T-cell (primary cell): ENCODE measurements around the gene LYPD4. TPM values are rescaled to one million over a fixed set of nuclear protein-coding genes. Genes with fewer than 3 reads are reported as not detected.
A peak's percentile ranks its signal among the peaks of the same experiment; 100 is the strongest.

Source experiments
- ATAC-seq, 4 experiments: fragments of 200-7000 bp in 3 of 4; fragments of 150-1000 bp in 1 of 4; cut with Tn5 transposase; replicated peaks in 1 of 4; 1 replicate in 3 of 4; 2 replicates in 1 of 4; pipeline ENCODE4 v1.10.0; 2021; ENCODE audit warnings: moderate library complexity in 3 of 4, mild to moderate bottlenecking in 2 of 4, moderate number of reproducible peaks in 1 of 4
- CTCF ChIA-PET, 2 donors: fragments of 300-600 bp; sonication (Branson Sonifier 250); formaldehyde crosslinking; loops; one replicate each; lab custom pipeline; 2022; ENCODE audit warnings: antibody characterized with exemption in 2 of 2; lab: Charles Lee
- POLR2A ChIA-PET, 2 donors: fragments of 300-600 bp; sonication (Branson Sonifier 250); formaldehyde crosslinking; loops; one replicate each; lab custom pipeline; 2022; ENCODE audit warnings: antibody characterized with exemption in 2 of 2; lab: Charles Lee
- DNase-seq, 35 experiments: peaks; one replicate each; pipeline versions ENCODE4 v3.0.0 to v3.0.0-alpha.2; 2013 to 2023
- H3K27ac ChIP-seq: one replicate; pipeline ENCODE4 v1.5.1; 2013; ENCODE audit warnings: low read length
- H3K27me3 ChIP-seq, 2 experiments: replicated peaks in 1 of 2; 1 replicate in 1 of 2; 2 replicates in 1 of 2; pipeline versions ENCODE4 v1.6.1 to v1.7.0; 2013; ENCODE audit warnings: low read length in 1 of 2, mixed read lengths in 1 of 2; ENCODE audit not compliant: control insufficient read depth in 2 of 2, insufficient read depth in 2 of 2; ENCODE audit errors: extremely low read depth in 1 of 2
- H3K36me3 ChIP-seq, 2 donors: 1 replicate in 1 of 2; 2 replicates in 1 of 2; pipeline versions ENCODE4 v1.6.1 to v1.7.0; 2013; ENCODE audit warnings: low read length in 1 of 2; ENCODE audit not compliant: control insufficient read depth in 2 of 2, insufficient read depth in 1 of 2; ENCODE audit errors: extremely low read depth in 1 of 2
- H3K4me1 ChIP-seq, 2 experiments: 1 replicate in 1 of 2; 2 replicates in 1 of 2; pipeline versions ENCODE4 v1.6.1 to v1.7.0; 2013; ENCODE audit warnings: low read length in 2 of 2, mixed read lengths in 1 of 2; ENCODE audit not compliant: insufficient read depth in 2 of 2, control insufficient read depth in 1 of 2; ENCODE audit errors: extremely low read depth in 1 of 2
- H3K4me3 ChIP-seq, 2 donors: 1 replicate in 1 of 2; 2 replicates in 1 of 2; pipeline versions ENCODE4 v1.5.1 to v1.7.0; 2013; ENCODE audit warnings: mild to moderate bottlenecking in 2 of 2, low read length in 1 of 2, moderate library complexity in 1 of 2; ENCODE audit not compliant: control insufficient read depth in 1 of 2; ENCODE audit errors: extremely low read depth in 1 of 2
- H3K9me3 ChIP-seq: 2 replicates; pipeline ENCODE4 v1.7.0; 2013
- H3K27ac Mint-ChIP-seq, 2 donors: one replicate each; pipeline ENCODE4 v1.8.0; 2020 to 2021; ENCODE audit warnings: mild to moderate bottlenecking in 2 of 2, mixed read lengths in 2 of 2
- H3K27me3 Mint-ChIP-seq, 2 donors: one replicate each; pipeline ENCODE4 v1.8.0; 2021 to 2022; ENCODE audit warnings: mixed read lengths in 2 of 2
- H3K36me3 Mint-ChIP-seq: one replicate; pipeline ENCODE4 v1.8.0; 2021; ENCODE audit warnings: mixed read lengths
- H3K4me1 Mint-ChIP-seq, 3 donors: one replicate each; pipeline ENCODE4 v1.8.0; 2020 to 2022; ENCODE audit warnings: mixed read lengths in 3 of 3, mild to moderate bottlenecking in 1 of 3
- H3K4me3 Mint-ChIP-seq, 3 donors: one replicate each; pipeline ENCODE4 v1.8.0; 2020 to 2022; ENCODE audit warnings: mild to moderate bottlenecking in 3 of 3, mixed read lengths in 3 of 3, moderate library complexity in 3 of 3
- H3K9me3 Mint-ChIP-seq, 3 donors: one replicate each; pipeline ENCODE4 v1.8.0; 2020 to 2022; ENCODE audit warnings: mixed read lengths in 3 of 3
- WGBS: methylation state at CpG from one replicate; pipeline ENCODE4 v1.1.5; 2013; ENCODE audit warnings: missing lambda C conversion rate; ENCODE audit not compliant: insufficient coverage; 5-methylcytosine and 5-hydroxymethylcytosine counted together
- total RNA-seq, 35 experiments: library from RNA in 6 of 35; stranded (reverse) in 6 of 35; fragments of 120-200 nt in 1 of 35; gene quantifications; one replicate each; pipeline versions ENCODE4 v1.2.1 to v1.2.4 and lab custom pipeline; 2013 to 2026

Gene LYPD4
- total RNA-seq, 5 donors from 2014 or later (not counting 1 experiment from before 2014, with no cell fraction given), result not detected

GRCh38 chr19:41859618-41860418 is 15.3 kb upstream of the LYPD4 start, which contains the start of gene RPS19:
Gene RPS19, plus strand, starts transcription at chr19:41860255. Its CDS starts 520 bp downstream, at chr19:41860775.
- Mint-ChIP-seq H3K4me3 (peak within 1 kb of the TSS; percentile 80 to 95 (median 93)), H3K9me3 (no peaks in the 10 kb centered on the region), H3K36me3 (peaks cover 36% of the 10 kb centered on the region), H3K27me3 (no peaks in the 10 kb centered on the region), H3K27ac (peak within 1 kb of the TSS; percentile 96 to 99), H3K4me1 (peaks cover 41 to 48% (median 45%) of the 10 kb centered on the region in 3 donors)
- no peaks in the 10 kb centered on the region for H3K27me3 ChIP-seq
- 0% methylated on average over 73 of the region's 76 CpGs for WGBS
- POLR2A ChIA-PET, result interaction anchor here (0.6 to 1.0 kb wide), 6 partner anchors 15 to 1099 kb away, joined by 3 to 5 read pairs (median 3); no protein-coding TSS in a partner anchor
- H3K4me1 ChIP-seq, result peaks cover 27 to 48% of the 10 kb centered on the region in 2 experiments
- peak within 1 kb of the TSS; percentile 88 for H3K27ac ChIP-seq
- DNase-seq (peak; percentile 93 to 99 (median 97)), ATAC-seq (peak; percentile 86 to 90 (median 88))
- no peaks in the 10 kb centered on the region for H3K9me3 ChIP-seq
- peaks cover 3 to 40% of the 10 kb centered on the region in 2 donors for H3K36me3 ChIP-seq
- CTCF ChIA-PET, result interaction anchor here in 1 of 2 donors (0.6 to 3.0 kb wide), 13 partner anchors 11 to 421 kb away, joined by 3 to 15 read pairs (median 4); no protein-coding TSS in a partner anchor
- H3K4me3 ChIP-seq, result peak within 1 kb of the TSS; percentile 83 to 96

GRCh38 chr19:41859213-41859617 is 14.7 kb upstream of the LYPD4 start:
- Histone ChIP-seq H3K4me3 (peak overlapping the region; percentile 83 to 96), H3K27me3 (no peaks in the 10 kb centered on the region), H3K36me3 (peaks cover 0 to 34% of the 10 kb centered on the region in 2 donors), H3K4me1 (peaks cover 27 to 42% of the 10 kb centered on the region in 2 experiments), H3K9me3 (no peaks in the 10 kb centered on the region), H3K27ac (peak overlapping the region; percentile 88)
- Mint-ChIP-seq H3K4me3 (peak overlapping the region; percentile 80 to 95 (median 93)), H3K4me1 (peaks cover 37 to 41% (median 39%) of the 10 kb centered on the region in 3 donors), H3K27me3 (no peaks in the 10 kb centered on the region), H3K27ac (peak overlapping the region; percentile 96 to 99), H3K36me3 (peaks cover 30% of the 10 kb centered on the region), H3K9me3 (no peaks in the 10 kb centered on the region)
- DNase-seq, result no peak
- no peak for ATAC-seq
- WGBS, result 4% methylated on average over 7 of the region's 8 CpGs
- POLR2A ChIA-PET, result interaction anchor here (0.6 to 1.0 kb wide), 6 partner anchors 16 to 1099 kb away, joined by 3 to 9 read pairs (median 3); no protein-coding TSS in a partner anchor
- CTCF ChIA-PET, result interaction anchor here (0.6 to 3.0 kb wide), 11 partner anchors 12 to 176 kb away, joined by 3 to 15 read pairs (median 6); no protein-coding TSS in a partner anchor

GRCh38 chr19:41853768-41854167 is 9.3 kb upstream of the LYPD4 start:
- Mint-ChIP-seq H3K36me3 (no peaks in the 10 kb centered on the region), H3K27me3 (peaks cover 2 to 3% of the 10 kb centered on the region in 2 donors), H3K4me1 (no peaks in the 10 kb centered on the region), H3K9me3 (no peaks in the 10 kb centered on the region), H3K27ac (no peak overlapping the region), H3K4me3 (no peak overlapping the region)
- POLR2A ChIA-PET, result no interaction called here
- DNase-seq (no peak), ATAC-seq (no peak)
- Histone ChIP-seq H3K27me3 (no peaks in the 10 kb centered on the region), H3K4me1 (no peaks in the 10 kb centered on the region), H3K27ac (no peak overlapping the region), H3K9me3 (no peaks in the 10 kb centered on the region), H3K4me3 (no peak overlapping the region), H3K36me3 (no peaks in the 10 kb centered on the region)
- WGBS, result no CpG with 5 or more reads among the region's 2 CpGs
- CTCF ChIA-PET, result no interaction called here

GRCh38 chr19:41853344-41853743 is 8.9 kb upstream of the LYPD4 start:
- Histone ChIP-seq H3K4me3 (no peak overlapping the region), H3K9me3 (no peaks in the 10 kb centered on the region), H3K4me1 (no peaks in the 10 kb centered on the region), H3K27me3 (no peaks in the 10 kb centered on the region), H3K27ac (no peak overlapping the region), H3K36me3 (no peaks in the 10 kb centered on the region)
- DNase-seq, result no peak
- WGBS, result no CpG with 5 or more reads among the region's 2 CpGs
- ChIA-PET POLR2A (no interaction called here), CTCF (interaction anchor here in 1 of 2 donors (1.4 kb wide), 1 partner anchor 17 kb away, joined by 3 read pairs; no protein-coding TSS in a partner anchor)
- ATAC-seq, result no peak
- no peak overlapping the region for H3K27ac Mint-ChIP-seq
- H3K36me3 Mint-ChIP-seq, result no peaks in the 10 kb centered on the region
- H3K4me1 Mint-ChIP-seq, result no peaks in the 10 kb centered on the region
- H3K27me3 Mint-ChIP-seq, result peaks cover 2 to 3% of the 10 kb centered on the region in 2 donors
- H3K9me3 Mint-ChIP-seq, result no peaks in the 10 kb centered on the region
- no peak overlapping the region for H3K4me3 Mint-ChIP-seq

GRCh38 chr19:41851456-41851855 is 7.0 kb upstream of the LYPD4 start:
- Histone ChIP-seq H3K27ac (no peak overlapping the region), H3K27me3 (peaks cover 0 to 8% of the 10 kb centered on the region in 2 experiments), H3K4me1 (no peaks in the 10 kb centered on the region), H3K4me3 (no peak overlapping the region), H3K9me3 (no peaks in the 10 kb centered on the region), H3K36me3 (no peaks in the 10 kb centered on the region)
- 100% methylated on average over 2 of the region's 4 CpGs for WGBS
- Mint-ChIP-seq H3K27ac (no peak overlapping the region), H3K4me1 (no peaks in the 10 kb centered on the region), H3K27me3 (peaks cover 2 to 3% of the 10 kb centered on the region in 2 donors), H3K36me3 (no peaks in the 10 kb centered on the region), H3K4me3 (no peak overlapping the region), H3K9me3 (no peaks in the 10 kb centered on the region)
- ATAC-seq, result no peak
- no peak for DNase-seq
- CTCF ChIA-PET, result interaction anchor here in 1 of 2 donors (1.0 kb wide), 1 partner anchor 17 kb away, joined by 4 read pairs; no protein-coding TSS in a partner anchor
- POLR2A ChIA-PET, result no interaction called here

- no peaks in the 10 kb centered on the region for H3K36me3 Mint-ChIP-seq
- ChIA-PET POLR2A (no interaction called here), CTCF (no interaction called here)
- no peak overlapping the region for H3K27ac Mint-ChIP-seq
- 70% methylated on average over 4 of the region's 5 CpGs for WGBS
- no peak overlapping the region for H3K4me3 Mint-ChIP-seq
- no peaks in the 10 kb centered on the region for H3K4me1 ChIP-seq
- H3K27me3 Mint-ChIP-seq, result peaks cover 2 to 3% of the 10 kb centered on the region in 2 donors
- no peaks in the 10 kb centered on the region for H3K4me1 Mint-ChIP-seq
- H3K27me3 ChIP-seq, result peaks cover 0 to 8% of the 10 kb centered on the region in 2 experiments
- no peak overlapping the region for H3K27ac ChIP-seq
- DNase-seq (no peak), ATAC-seq (no peak)
- H3K9me3 Mint-ChIP-seq, result no peaks in the 10 kb centered on the region
- no peak overlapping the region for H3K4me3 ChIP-seq
- no peaks in the 10 kb centered on the region for H3K36me3 ChIP-seq
- no peaks in the 10 kb centered on the region for H3K9me3 ChIP-seq
Observed at GRCh38 chr19:41850381-41850780, 5.9 kb upstream of the LYPD4 start.
